Right renal pelvis (tissue), 4 donors: ENCODE measurements around the gene GEMIN5. TPM values are rescaled to one million over a fixed set of nuclear protein-coding genes. Genes with fewer than 3 reads are reported as not detected.

Source experiments
- DNase-seq, 4 donors: peaks; one replicate each; pipeline ENCODE4 v3.0.0-alpha.2; 2013; ENCODE audit warnings: low read depth in 4 of 4, low spot score in 3 of 4, missing footprints in 1 of 4
- polyA plus RNA-seq, 4 donors: library from polyadenylated mRNA; unstranded; fragments of 120-200 nt; gene quantifications; one replicate each; pipeline ENCODE4 v1.2.1, GENCODE V29; 2013; ENCODE audit not compliant: insufficient read length in 4 of 4

Gene GEMIN5
- polyA plus RNA-seq, 4 donors: 20.6 to 22.3 (median 21.5) TPM

- peak; percentile 75 to 89 (median 83) for DNase-seq
Observed at GRCh38 chr5:154850255-154851062, 87.6 kb downstream of the GEMIN5 start, which contains the start of gene FAXDC2. TSS of gene FAXDC2 (minus strand) at chr5:154850603. CDS start at chr5:154838178, 12,425 bp downstream.

GRCh38 chr5:154849791-154850201 lies 88.2 kb downstream of the GEMIN5 start:
- DNase-seq: peak in 1 of 4 donors; percentile 34

DNA sequence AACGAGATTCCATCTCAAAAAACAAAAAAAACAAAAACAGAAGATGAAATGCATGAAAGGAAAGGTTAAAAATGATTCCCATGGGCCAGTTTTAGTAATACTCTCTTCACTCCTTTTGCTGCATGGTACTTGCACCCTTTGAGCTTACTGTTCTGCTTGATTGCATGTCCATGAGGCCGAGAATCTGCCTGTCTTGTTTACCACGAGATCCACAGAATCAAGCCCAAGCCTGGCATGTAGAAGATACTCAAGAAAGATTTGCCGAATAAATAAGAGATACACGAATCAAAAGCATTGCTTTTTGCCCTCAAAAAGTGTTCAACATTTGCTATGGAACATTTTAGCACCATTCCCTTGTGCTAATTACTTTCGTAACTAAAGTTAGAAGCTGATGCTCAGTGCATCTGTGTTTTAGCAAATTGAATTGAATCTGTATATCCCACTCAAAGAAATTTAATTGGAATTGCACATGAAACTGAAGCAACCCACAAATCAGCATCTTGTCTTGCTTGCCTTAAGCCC lies 88.7 kb downstream of the GEMIN5 start:
- no peak for DNase-seq

- no peak for DNase-seq
Observed at GRCh38 chr5:154844809-154845208, 93.2 kb downstream of the GEMIN5 start.

- DNase-seq: no peak
Observed at GRCh38 chr5:154842689-154843530, 95.1 kb downstream of the GEMIN5 start.

DNA sequence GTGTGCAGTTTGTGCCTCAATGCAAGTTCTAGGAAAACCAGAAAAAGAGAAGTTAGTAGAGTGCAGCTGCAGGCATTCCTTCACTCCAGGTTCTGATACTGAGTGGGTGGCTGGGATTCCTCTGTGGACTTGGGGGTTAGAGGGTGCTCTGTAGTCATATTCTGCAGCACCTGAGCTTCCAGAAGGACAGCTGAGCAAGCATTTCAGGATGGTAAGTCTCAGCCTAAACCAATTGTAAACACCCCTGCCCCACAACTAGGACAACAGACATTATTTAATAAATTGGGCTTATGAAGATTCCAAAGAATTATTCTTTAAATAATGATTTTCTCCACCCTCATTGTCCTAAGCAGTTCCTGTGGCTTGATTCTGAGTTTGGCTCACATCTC lies 96.7 kb downstream of the GEMIN5 start:
- DNase-seq: no peak

- DNase-seq: no peak
Observed at GRCh38 chr5:154840435-154841272, 97.4 kb downstream of the GEMIN5 start.

Other genes starting within 250 kb of the GEMIN5 start
- 100 to 1,000 TPM; 130 to 147 (median 138) TPM for gene LARP1, start 182.8 kb downstream of the GEMIN5 start, polyA plus RNA-seq
- 10 to 100 TPM; 33.3 to 40.5 (median 38.9) TPM for gene FAXDC2, start 87.6 kb downstream of the GEMIN5 start, polyA plus RNA-seq
- 10 to 100 TPM; 72.4 to 88.6 (median 84.6) TPM for gene CNOT8, start 79.6 kb downstream of the GEMIN5 start, polyA plus RNA-seq
- 10 to 100 TPM; 52.8 to 62.1 (median 54.1) TPM for gene MRPL22, start 2.9 kb upstream of the GEMIN5 start, polyA plus RNA-seq
- gene KIF4B, start 75.5 kb upstream of the GEMIN5 start, polyA plus RNA-seq: under 1 TPM; 0.17 to 0.28 (median 0.22) TPM